GM21576 (cell line): Measurements from ENCODE around the gene NFILZ.

ENCODE experiments used
- ATAC-seq: cut with Tn5 transposase; IDR thresholded peaks from one replicate; pipeline ENCODE4 v1.9.1; 2021; ENCODE audit warnings: mild to moderate bottlenecking, moderate library complexity; ENCODE audit not compliant: unreplicated experiment

NFILZ gene

GRCh38 chr19:8629996-8630683 lies at the start of gene NFILZ:
NFILZ (plus strand) TSS chr19:8630633; CDS start chr19:8676766, 46,133 bp downstream.
- ATAC-seq: no peak

GRCh38 chr19:8580710-8581281 lies 49.6 kb upstream of the NFILZ start:
- no peak for ATAC-seq

- no peak for ATAC-seq
These were observed 45.2 kb upstream of the NFILZ start for GRCh38 chr19:8584965-8585893.

- ATAC-seq: no peak
These were observed 44.3 kb upstream of the NFILZ start for GRCh38 chr19:8585894-8586750.

GRCh38 chr19:8589177-8589714 lies 41.2 kb upstream of the NFILZ start:
- no peak for ATAC-seq

GRCh38 chr19:8592231-8593009 lies 38.0 kb upstream of the NFILZ start:
- ATAC-seq: no peak

- no peak for ATAC-seq
These were observed 36.5 kb upstream of the NFILZ start for GRCh38 chr19:8593931-8594330.

GRCh38 chr19:8595651-8596050 lies 34.8 kb upstream of the NFILZ start:
- ATAC-seq: no peak

GRCh38 chr19:8596168-8596567 lies 34.3 kb upstream of the NFILZ start:
- ATAC-seq: no peak

GRCh38 chr19:8600064-8600463 lies 30.4 kb upstream of the NFILZ start:
- no peak for ATAC-seq

GRCh38 chr19:8600816-8601215 lies 29.6 kb upstream of the NFILZ start:
- ATAC-seq: no peak

GRCh38 chr19:8601796-8602195 lies 28.6 kb upstream of the NFILZ start:
- ATAC-seq: no peak

- no peak for ATAC-seq
These were observed 24.9 kb upstream of the NFILZ start for GRCh38 chr19:8605514-8605913.

GRCh38 chr19:8607386-8607785 lies 23.0 kb upstream of the NFILZ start:
- ATAC-seq: no peak

GRCh38 chr19:8608941-8609278 lies 21.5 kb upstream of the NFILZ start:
- no peak for ATAC-seq

GRCh38 chr19:8609279-8610040 lies 21.0 kb upstream of the NFILZ start:
- no peak for ATAC-seq

- no peak for ATAC-seq
These were observed 20.1 kb upstream of the NFILZ start, which contains the start of gene ADAMTS10 for GRCh38 chr19:8610041-8610935. ADAMTS10 (minus strand) TSS chr19:8610715; CDS start chr19:8605710, 5,005 bp downstream.

- ATAC-seq: no peak
These were observed 19.5 kb upstream of the NFILZ start for GRCh38 chr19:8610936-8611300.
